Activated gamma-delta T cell (primary cell): Measurements from ENCODE around the gene TRAF4.
"Not testable (repeated sequence)": the region's sequence is repeated elsewhere in the genome, so short reads cannot be mapped to it uniquely, and the experiment has no call there.

ENCODE experiments used
- DNase-seq: peaks from one replicate; lab custom pipeline; 2025; lab: John Stamatoyannopoulos, UW

Gene TRAF4

GRCh38 chr17:28715217-28715616 is 28.6 kb upstream of the TRAF4 start:
- no peak for DNase-seq

- DNase-seq, result no peak
Measured at GRCh38 chr17:28716740-28717577, 26.9 kb upstream of the TRAF4 start.

- no peak for DNase-seq
Measured at GRCh38 chr17:28717578-28718332, 26.1 kb upstream of the TRAF4 start, which contains the start of gene RAB34. RAB34 (minus strand) TSS chr17:28717868; CDS start chr17:28717266, 602 bp downstream.

GRCh38 chr17:28718333-28719020 is 25.3 kb upstream of the TRAF4 start:
- no peak for DNase-seq

- DNase-seq, result no peak
Measured at GRCh38 chr17:28719021-28719433, 24.8 kb upstream of the TRAF4 start.

- no peak for DNase-seq
Measured at GRCh38 chr17:28720247-28720996, 23.4 kb upstream of the TRAF4 start.

- not testable (repeated sequence) for DNase-seq
Measured at GRCh38 chr17:28720997-28721329, 22.8 kb upstream of the TRAF4 start.

GRCh38 chr17:28722417-28723158 is 21.2 kb upstream of the TRAF4 start:
- DNase-seq, result no peak

GRCh38 chr17:28723159-28723835 is 20.5 kb upstream of the TRAF4 start:
- DNase-seq, result no peak

- not testable (repeated sequence) for DNase-seq
Measured at GRCh38 chr17:28723836-28724499, 19.8 kb upstream of the TRAF4 start.

GRCh38 chr17:28724500-28725165 is 19.2 kb upstream of the TRAF4 start:
- DNase-seq, result no peak

- no peak for DNase-seq
Measured at GRCh38 chr17:28725166-28725659, 18.6 kb upstream of the TRAF4 start.

- no peak for DNase-seq
Measured at GRCh38 chr17:28725660-28726225, 18.1 kb upstream of the TRAF4 start.

GRCh38 chr17:28726226-28726626 is 17.6 kb upstream of the TRAF4 start, which contains the start of gene TLCD1:
TLCD1 (minus strand) TSS chr17:28726233; CDS start chr17:28726097, 136 bp downstream.
- peak; percentile 55 for DNase-seq

- DNase-seq, result peak; percentile 69
Measured at GRCh38 chr17:28726627-28727491, 17.0 kb upstream of the TRAF4 start.

- DNase-seq, result peak; percentile 82
Measured at GRCh38 chr17:28728364-28729200, 15.2 kb upstream of the TRAF4 start, which contains the start of gene NEK8. NEK8 (plus strand) TSS chr17:28728788; CDS start chr17:28728814, 26 bp downstream.

GRCh38 chr17:28729950-28730330 is 13.9 kb upstream of the TRAF4 start:
- no peak for DNase-seq
